Measurements from ENCODE around the gene HINT3.
A peak's percentile ranks its signal among the peaks of the same experiment; 100 is the strongest.

HINT3 gene

GRCh38 chr6:125954735-125955339 lies 1.7 kb upstream of the HINT3 start:
- no peak overlapping the region for H3K27ac ChIP-seq
- TF ChIP-seq CTCF (IDR thresholded peaks at IDR 0.05) (no peak), ZFX (IDR thresholded peaks at IDR 0.05; ENCODE audit: borderline replicate concordance) (no peak)

GRCh38 chr6:125955973-125956372 lies 597 bp upstream of the HINT3 start:
- no peak for TF ChIP-seq ZFX (IDR thresholded peaks at IDR 0.05; ENCODE audit: borderline replicate concordance)
- H3K27ac ChIP-seq = peak overlapping the region; percentile 67

GRCh38 chr6:125957391-125957693 lies 772 bp downstream of the HINT3 start:
- no peak for TF ChIP-seq ZFX (IDR thresholded peaks at IDR 0.05; ENCODE audit: borderline replicate concordance)
- TF ChIP-seq CTCF (IDR thresholded peaks at IDR 0.05) = no peak
- peak overlapping the region; percentile 67 for H3K27ac ChIP-seq

GRCh38 chr6:125957845-125958244 lies 1.3 kb downstream of the HINT3 start:
- TF ChIP-seq CTCF (IDR thresholded peaks at IDR 0.05) (no peak), ZFX (IDR thresholded peaks at IDR 0.05; ENCODE audit: borderline replicate concordance) (no peak)

GRCh38 chr6:125959041-125959440 lies 2.5 kb downstream of the HINT3 start:
- TF ChIP-seq CTCF (IDR thresholded peaks at IDR 0.05) (no peak), ZFX (IDR thresholded peaks at IDR 0.05; ENCODE audit: borderline replicate concordance) (no peak)
- no peak overlapping the region for H3K27ac ChIP-seq

More at GRCh38 chr6:125957845-125958244, 1.3 kb downstream of the HINT3 start:
- peak overlapping the region; percentile 67 for H3K27ac ChIP-seq

GRCh38 chr6:125961117-125961516 lies 4.5 kb downstream of the HINT3 start:
- TF ChIP-seq CTCF (IDR thresholded peaks at IDR 0.05) (no peak), ZFX (IDR thresholded peaks at IDR 0.05; ENCODE audit: borderline replicate concordance) (no peak)
- H3K27ac ChIP-seq = no peak overlapping the region

GRCh38 chr6:125962900-125963497 lies 6.4 kb downstream of the HINT3 start:
- no peak for TF ChIP-seq ZFX (IDR thresholded peaks at IDR 0.05; ENCODE audit: borderline replicate concordance)
- no peak for TF ChIP-seq CTCF (IDR thresholded peaks at IDR 0.05)
- H3K27ac ChIP-seq = no peak overlapping the region

- no peak overlapping the region for H3K27ac ChIP-seq
- no peak for TF ChIP-seq ZFX (IDR thresholded peaks at IDR 0.05; ENCODE audit: borderline replicate concordance)
- TF ChIP-seq CTCF (IDR thresholded peaks at IDR 0.05) = no peak
Observed at GRCh38 chr6:125963817-125964216, 7.2 kb downstream of the HINT3 start.
